DOHH2 (cell line): Measurements from ENCODE around the gene RTP2.

ENCODE experiments used
- H3F3A ChIP-seq: fragments of 200-600 bp; sonication (generic), shearing (Covaris generic); 2 replicates; pipeline ENCODE4 v1.6.0; 2016; ENCODE audit warnings: antibody characterized with exemption, mild to moderate bottlenecking; ENCODE audit not compliant: control insufficient read depth, insufficient read depth
- H3K27ac ChIP-seq: fragments of 200-600 bp; sonication (generic); 2 replicates; pipeline ENCODE4 v1.5.1; 2014; ENCODE audit warnings: low read depth, mild to moderate bottlenecking, low read length, moderate library complexity
- H3K27me3 ChIP-seq: fragments of 200-600 bp; sonication (generic); 2 replicates; pipeline ENCODE4 v1.6.1; 2014; ENCODE audit warnings: mild to moderate bottlenecking, low read length, mixed read lengths; ENCODE audit not compliant: control insufficient read depth
- H3K36me3 ChIP-seq: fragments of 200-600 bp; sonication (generic); 2 replicates; pipeline ENCODE4 v1.6.1; 2014; ENCODE audit warnings: mild to moderate bottlenecking, low read length, moderate library complexity, mixed read lengths; ENCODE audit not compliant: control insufficient read depth
- H3K4me1 ChIP-seq: fragments of 200-600 bp; sonication (generic); 2 replicates; pipeline ENCODE4 v1.6.1; 2014; ENCODE audit warnings: mild to moderate bottlenecking, low read length, mixed read lengths; ENCODE audit not compliant: control insufficient read depth
- H3K4me2 ChIP-seq: fragments of 200-600 bp; sonication (generic); 2 replicates; pipeline ENCODE4 v1.6.0; 2014; ENCODE audit warnings: mild to moderate bottlenecking, low read length, moderate library complexity
- H3K4me3 ChIP-seq: fragments of 200-600 bp; sonication (generic); 2 replicates; pipeline ENCODE4 v1.5.1; 2014; ENCODE audit warnings: mild to moderate bottlenecking, low read length, mixed read lengths
- H3K79me2 ChIP-seq: fragments of 200-600 bp; sonication (generic); 2 replicates; pipeline ENCODE4 v1.6.1; 2014; ENCODE audit warnings: mild to moderate bottlenecking, low read length, mixed read lengths; ENCODE audit not compliant: control insufficient read depth
- H3K9me2 ChIP-seq: fragments of 200-600 bp; sonication (generic); replicated peaks from 2 replicates; pipeline ENCODE4 v1.6.1; 2014; ENCODE audit warnings: mild to moderate bottlenecking, low read length, mixed read lengths; ENCODE audit not compliant: control insufficient read depth
- H3K9me3 ChIP-seq: fragments of 200-600 bp; sonication (generic); 2 replicates; pipeline ENCODE4 v1.6.1; 2014; ENCODE audit warnings: antibody characterized with exemption, low read length, mixed read lengths; ENCODE audit not compliant: control insufficient read depth, insufficient read depth
- H4K20me1 ChIP-seq: fragments of 200-600 bp; sonication (generic); 2 replicates; pipeline ENCODE4 v1.6.0; 2014; ENCODE audit warnings: low read depth, mild to moderate bottlenecking, antibody characterized with exemption, low read length, moderate library complexity; ENCODE audit not compliant: control insufficient read depth, insufficient read depth
- CTCF ChIP-seq: fragments of 200-600 bp; sonication (generic); IDR thresholded peaks from one replicate; pipeline ENCODE4 v1.5.1; 2014; ENCODE audit warnings: antibody characterized with exemption, mild to moderate bottlenecking, low read depth, low read length; ENCODE audit not compliant: poor library complexity, severe bottlenecking
- EZH2phosphoT487 ChIP-seq: fragments of 200-600 bp; sonication (generic); IDR thresholded peaks from 2 replicates; pipeline ENCODE4 v1.6.1; 2017; ENCODE audit warnings: borderline replicate concordance, mild to moderate bottlenecking, antibody characterized with exemption, low read length, moderate library complexity, mixed read lengths

Gene RTP2

GRCh38 chr3:187740421-187741399 is 38.4 kb upstream of the RTP2 start:
- peaks cover 49% of the 10 kb centered on the region for H3F3A ChIP-seq
- H3K9me3 ChIP-seq = no peaks in the 10 kb centered on the region
- no peaks in the 10 kb centered on the region for H3K27me3 ChIP-seq
- H3K4me1 ChIP-seq = peaks cover 49% of the 10 kb centered on the region
- H3K4me3 ChIP-seq = peak overlapping the region; percentile 80
- H3K27ac ChIP-seq = peak overlapping the region; percentile 89
- TF ChIP-seq EZH2phosphoT487 (no peak), CTCF (peak; percentile 99)
- peaks cover 100% of the 10 kb centered on the region for H3K79me2 ChIP-seq
- H3K4me2 ChIP-seq = peak overlapping the region; percentile 93
- peaks cover 94% of the 10 kb centered on the region for H3K36me3 ChIP-seq
- H3K9me2 ChIP-seq = no peaks in the 10 kb centered on the region
- peaks cover 40% of the 10 kb centered on the region for H4K20me1 ChIP-seq

- peaks cover 100% of the 10 kb centered on the region for H3K79me2 ChIP-seq
- TF ChIP-seq CTCF (peak; percentile 97), EZH2phosphoT487 (no peak)
- no peaks in the 10 kb centered on the region for H3K27me3 ChIP-seq
- H3K9me2 ChIP-seq = no peaks in the 10 kb centered on the region
- peaks cover 53% of the 10 kb centered on the region for H3K4me1 ChIP-seq
- peak overlapping the region; percentile 93 for H3K4me2 ChIP-seq
- peak overlapping the region; percentile 80 for H3K4me3 ChIP-seq
- H3K9me3 ChIP-seq = no peaks in the 10 kb centered on the region
- peaks cover 49% of the 10 kb centered on the region for H4K20me1 ChIP-seq
- peaks cover 100% of the 10 kb centered on the region for H3K36me3 ChIP-seq
- peak overlapping the region; percentile 89 for H3K27ac ChIP-seq
- H3F3A ChIP-seq = peaks cover 55% of the 10 kb centered on the region
These were observed 37.4 kb upstream of the RTP2 start for GRCh38 chr3:187739561-187740332.

DNA sequence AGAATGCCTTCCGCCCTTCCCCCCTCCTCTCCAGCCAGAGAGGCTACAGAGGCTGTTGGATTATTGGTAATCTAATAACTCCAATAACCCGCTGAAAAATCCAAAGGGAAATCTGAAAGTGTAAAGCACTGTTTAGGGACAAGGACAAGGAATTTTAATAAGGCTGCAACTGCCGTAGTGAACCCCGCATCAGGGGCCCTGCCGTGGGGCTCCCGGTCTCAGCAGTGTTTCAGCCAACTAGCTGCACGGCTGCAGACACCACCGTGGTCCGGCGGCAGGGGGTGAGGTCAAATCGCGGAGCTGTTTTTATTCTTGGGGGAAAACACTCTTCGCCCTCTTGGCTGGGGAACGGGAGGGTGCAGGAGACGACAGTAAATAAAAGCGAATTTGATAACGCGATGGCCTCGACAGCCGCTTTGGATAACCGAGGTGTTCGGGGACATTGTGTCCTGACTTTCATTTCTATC is 36.8 kb upstream of the RTP2 start:
- H4K20me1 ChIP-seq = peaks cover 56% of the 10 kb centered on the region
- H3K9me3 ChIP-seq = no peaks in the 10 kb centered on the region
- no peaks in the 10 kb centered on the region for H3K27me3 ChIP-seq
- H3K36me3 ChIP-seq = peaks cover 100% of the 10 kb centered on the region
- H3F3A ChIP-seq = peaks cover 56% of the 10 kb centered on the region
- H3K4me2 ChIP-seq = peak overlapping the region; percentile 93
- peaks cover 100% of the 10 kb centered on the region for H3K79me2 ChIP-seq
- H3K4me1 ChIP-seq = peaks cover 53% of the 10 kb centered on the region
- H3K4me3 ChIP-seq = peak overlapping the region; percentile 80
- TF ChIP-seq EZH2phosphoT487 (no peak), CTCF (no peak)
- no peaks in the 10 kb centered on the region for H3K9me2 ChIP-seq
- peak overlapping the region; percentile 89 for H3K27ac ChIP-seq
